ENCODE data around the gene CCDC51.

CCDC51 gene

GRCh38 chr3:48456456-48456855 is 16.5 kb upstream of the CCDC51 start:
- TF ChIP-seq CTCF (IDR thresholded peaks at IDR 0.05; ENCODE audit: insufficient read depth, low read depth, low read length, missing control alignments), result no peak
- no peak overlapping the region for H3K4me3 ChIP-seq (ENCODE audit: low read length)
- no peak for DNase-seq (ENCODE audit: low read depth)

- DNase-seq (ENCODE audit: low read depth), result no peak
Measured at GRCh38 chr3:48451270-48451669, 11.4 kb upstream of the CCDC51 start.

GRCh38 chr3:48446425-48447193 is 6.7 kb upstream of the CCDC51 start, which contains the start of gene ATRIP:
Gene ATRIP (plus strand): TSS chr3:48446737. CDS start chr3:48446846, 109 bp downstream.
- peak within 1 kb of the TSS; percentile 73 for H3K4me3 ChIP-seq (ENCODE audit: low read length)
- DNase-seq (ENCODE audit: low read depth), result peak; percentile 95
- no peak for TF ChIP-seq CTCF (IDR thresholded peaks at IDR 0.05; ENCODE audit: insufficient read depth, low read depth, low read length, missing control alignments)

More at GRCh38 chr3:48451270-48451669, 11.4 kb upstream of the CCDC51 start:
- no peak for TF ChIP-seq CTCF (IDR thresholded peaks at IDR 0.05; ENCODE audit: insufficient read depth, low read depth, low read length, missing control alignments)
- no peak overlapping the region for H3K4me3 ChIP-seq (ENCODE audit: low read length)

- peak overlapping the region; percentile 73 for H3K4me3 ChIP-seq (ENCODE audit: low read length)
- no peak for DNase-seq (ENCODE audit: low read depth)
- no peak for TF ChIP-seq CTCF (IDR thresholded peaks at IDR 0.05; ENCODE audit: insufficient read depth, low read depth, low read length, missing control alignments)
Measured at GRCh38 chr3:48446043-48446424, 6.1 kb upstream of the CCDC51 start.

- TF ChIP-seq CTCF (IDR thresholded peaks at IDR 0.05; ENCODE audit: insufficient read depth, low read depth, low read length, missing control alignments), result no peak
- DNase-seq (ENCODE audit: low read depth), result no peak
- peak overlapping the region; percentile 73 for H3K4me3 ChIP-seq (ENCODE audit: low read length)
Measured at GRCh38 chr3:48445277-48445882, 5.5 kb upstream of the CCDC51 start.

- TF ChIP-seq CTCF (IDR thresholded peaks at IDR 0.05; ENCODE audit: insufficient read depth, low read depth, low read length, missing control alignments), result no peak
- H3K4me3 ChIP-seq (ENCODE audit: low read length), result peak overlapping the region; percentile 98
- no peak for DNase-seq (ENCODE audit: low read depth)
Measured at GRCh38 chr3:48441940-48442339, 2.0 kb upstream of the CCDC51 start.
